Endothelial cell (in vitro differentiated cells): ENCODE results near the gene SOX18. TPM values are rescaled to one million over a fixed set of nuclear protein-coding genes. Genes with fewer than 3 reads are reported as not detected.
A peak's percentile ranks its signal among the peaks of the same experiment; 100 is the strongest.

Experiments
- DNase-seq: peaks from one replicate; pipeline ENCODE4 v3.0.0; 2021; ENCODE audit warnings: low spot score
- H3K27ac Mint-ChIP-seq: one replicate; pipeline ENCODE4 v1.8.0; 2021; ENCODE audit warnings: mixed read lengths, inconsistent platforms; ENCODE audit not compliant: unreplicated experiment
- H3K27me3 Mint-ChIP-seq: one replicate; pipeline ENCODE4 v1.8.0; 2021; ENCODE audit warnings: mild to moderate bottlenecking, moderate library complexity, mixed read lengths, inconsistent platforms; ENCODE audit not compliant: unreplicated experiment
- H3K36me3 Mint-ChIP-seq: one replicate; pipeline ENCODE4 v1.8.0; 2021; ENCODE audit warnings: mild to moderate bottlenecking, low read depth, mixed read lengths, inconsistent platforms; ENCODE audit not compliant: unreplicated experiment
- H3K4me1 Mint-ChIP-seq: one replicate; pipeline ENCODE4 v1.8.0; 2021; ENCODE audit warnings: mild to moderate bottlenecking, mixed read lengths, inconsistent platforms; ENCODE audit not compliant: unreplicated experiment
- H3K4me3 Mint-ChIP-seq: one replicate; pipeline ENCODE4 v1.8.0; 2021; ENCODE audit warnings: mild to moderate bottlenecking, mixed read lengths, inconsistent platforms; ENCODE audit not compliant: unreplicated experiment
- H3K9me3 Mint-ChIP-seq: one replicate; pipeline ENCODE4 v1.8.0; 2021; ENCODE audit warnings: mixed read lengths, inconsistent platforms; ENCODE audit not compliant: unreplicated experiment
- long read RNA-seq: library from polyadenylated mRNA; unstranded; transcript quantifications from one replicate; pipeline ENCODE4 v2.0.0, GENCODE V29; 2020; ENCODE audit not compliant: unreplicated experiment
- total RNA-seq: library from RNA; stranded (reverse); fragmentation: NEBNext Ultra II Directional; extraction: Animal tissue kit (Norgen Biotek cat#: 25700); gene quantifications from one replicate; pipeline ENCODE4 v1.2.1, GENCODE V29; 2021; ENCODE audit not compliant: unreplicated experiment
- TF ChIP-seq, protein P1 (sequence below): fragments of 200-600 bp; sonication (generic); IDR thresholded peaks from one replicate; pipeline ENCODE4 v1.5.0; 2021; ENCODE audit warnings: antibody characterized with exemption; ENCODE audit not compliant: unreplicated experiment

The SOX18 gene
- 149 TPM for total RNA-seq
- long read RNA-seq, transcript SOX18-201 (2 exons, 1,864 nt) = major isoform, 8 of 10 reads
- long read RNA-seq, partial matches to known transcripts = 0 of 10 reads
- long read RNA-seq, other reads (novel, unspliced or antisense) = 2 of 10 reads

DNA sequence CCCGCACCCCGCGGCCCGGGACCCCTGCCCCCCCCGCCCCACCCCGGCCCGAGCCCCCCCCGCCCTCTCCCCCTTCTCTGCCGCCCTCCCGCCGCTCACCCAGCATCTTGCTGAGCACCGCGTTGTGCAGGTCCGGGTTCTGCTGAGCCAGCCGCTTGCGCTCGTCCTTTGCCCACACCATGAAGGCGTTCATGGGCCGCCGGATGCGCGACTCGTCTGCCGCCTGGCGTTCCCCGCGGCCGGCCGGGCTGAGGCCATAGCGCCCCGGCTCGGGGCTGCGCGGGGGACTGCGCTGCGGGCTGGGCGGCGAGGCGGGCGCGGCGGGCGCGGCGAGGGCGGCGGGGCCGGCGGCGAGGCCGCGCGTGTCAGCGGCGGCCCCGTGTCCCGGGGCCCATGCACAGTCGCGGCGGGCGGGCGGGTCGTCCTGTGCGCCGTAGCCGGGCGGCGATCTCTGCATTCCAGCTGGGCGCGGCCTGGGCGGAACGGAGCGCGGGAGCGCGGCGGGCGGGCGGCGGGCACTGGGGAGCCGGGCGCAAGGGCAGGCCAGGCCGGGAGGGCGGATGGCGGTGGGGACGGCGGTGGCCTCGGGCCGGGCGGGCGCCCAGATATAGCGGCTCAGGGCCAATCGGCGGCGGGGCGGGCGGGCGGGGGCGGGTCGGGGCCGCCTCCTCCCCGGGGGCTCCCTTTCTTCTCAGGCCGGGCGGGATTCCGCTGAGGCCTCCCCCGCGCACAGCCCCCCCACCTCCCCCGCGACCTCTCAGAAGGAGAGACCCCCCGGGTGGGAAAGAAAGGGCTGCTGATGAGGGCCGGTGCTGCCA, at the start of gene SOX18:
TSS of gene SOX18 (minus strand) at position 580 of the 818 bp plus-strand sequence. CDS start at position 457, 123 bp downstream.
- Mint-ChIP-seq H3K4me1 (peaks cover 52% of the 10 kb centered on the region), H3K27ac (no peak within 1 kb of the TSS), H3K36me3 (peaks cover 21% of the 10 kb centered on the region), H3K27me3 (peaks cover 12% of the 10 kb centered on the region), H3K4me3 (peak within 1 kb of the TSS; percentile 90), H3K9me3 (no peaks in the 10 kb centered on the region)
- TF ChIP-seq, protein P1, sequence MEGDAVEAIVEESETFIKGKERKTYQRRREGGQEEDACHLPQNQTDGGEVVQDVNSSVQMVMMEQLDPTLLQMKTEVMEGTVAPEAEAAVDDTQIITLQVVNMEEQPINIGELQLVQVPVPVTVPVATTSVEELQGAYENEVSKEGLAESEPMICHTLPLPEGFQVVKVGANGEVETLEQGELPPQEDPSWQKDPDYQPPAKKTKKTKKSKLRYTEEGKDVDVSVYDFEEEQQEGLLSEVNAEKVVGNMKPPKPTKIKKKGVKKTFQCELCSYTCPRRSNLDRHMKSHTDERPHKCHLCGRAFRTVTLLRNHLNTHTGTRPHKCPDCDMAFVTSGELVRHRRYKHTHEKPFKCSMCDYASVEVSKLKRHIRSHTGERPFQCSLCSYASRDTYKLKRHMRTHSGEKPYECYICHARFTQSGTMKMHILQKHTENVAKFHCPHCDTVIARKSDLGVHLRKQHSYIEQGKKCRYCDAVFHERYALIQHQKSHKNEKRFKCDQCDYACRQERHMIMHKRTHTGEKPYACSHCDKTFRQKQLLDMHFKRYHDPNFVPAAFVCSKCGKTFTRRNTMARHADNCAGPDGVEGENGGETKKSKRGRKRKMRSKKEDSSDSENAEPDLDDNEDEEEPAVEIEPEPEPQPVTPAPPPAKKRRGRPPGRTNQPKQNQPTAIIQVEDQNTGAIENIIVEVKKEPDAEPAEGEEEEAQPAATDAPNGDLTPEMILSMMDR = no peak
- DNase-seq = peak; percentile 73

GRCh38 chr20:64098471-64099013, 49.1 kb upstream of the SOX18 start:
- no peak for DNase-seq
- Mint-ChIP-seq H3K9me3 (peaks cover 5% of the 10 kb centered on the region), H3K4me3 (no peak overlapping the region), H3K27ac (no peak overlapping the region), H3K4me1 (peaks cover 3% of the 10 kb centered on the region), H3K36me3 (peaks cover 9% of the 10 kb centered on the region), H3K27me3 (peaks cover 11% of the 10 kb centered on the region)
- TF ChIP-seq, protein P1 = no peak

GRCh38 chr20:64096535-64096934, 47.1 kb upstream of the SOX18 start:
- H3K27me3 Mint-ChIP-seq = peaks cover 16% of the 10 kb centered on the region
- peaks cover 5% of the 10 kb centered on the region for H3K9me3 Mint-ChIP-seq
- H3K27ac Mint-ChIP-seq = no peak overlapping the region
- peaks cover 9% of the 10 kb centered on the region for H3K36me3 Mint-ChIP-seq
- DNase-seq = no peak
- H3K4me1 Mint-ChIP-seq = peaks cover 3% of the 10 kb centered on the region
- TF ChIP-seq, protein P1 = no peak
- H3K4me3 Mint-ChIP-seq = peak overlapping the region; percentile 78

- peaks cover 5% of the 10 kb centered on the region for H3K9me3 Mint-ChIP-seq
- DNase-seq = no peak
- H3K27me3 Mint-ChIP-seq = peaks cover 13% of the 10 kb centered on the region
- TF ChIP-seq, protein P1 = no peak
- peaks cover 3% of the 10 kb centered on the region for H3K4me1 Mint-ChIP-seq
- no peak overlapping the region for H3K27ac Mint-ChIP-seq
- peaks cover 9% of the 10 kb centered on the region for H3K36me3 Mint-ChIP-seq
- H3K4me3 Mint-ChIP-seq = no peak overlapping the region
These were observed 46.5 kb upstream of the SOX18 start for GRCh38 chr20:64095927-64096326.

DNA sequence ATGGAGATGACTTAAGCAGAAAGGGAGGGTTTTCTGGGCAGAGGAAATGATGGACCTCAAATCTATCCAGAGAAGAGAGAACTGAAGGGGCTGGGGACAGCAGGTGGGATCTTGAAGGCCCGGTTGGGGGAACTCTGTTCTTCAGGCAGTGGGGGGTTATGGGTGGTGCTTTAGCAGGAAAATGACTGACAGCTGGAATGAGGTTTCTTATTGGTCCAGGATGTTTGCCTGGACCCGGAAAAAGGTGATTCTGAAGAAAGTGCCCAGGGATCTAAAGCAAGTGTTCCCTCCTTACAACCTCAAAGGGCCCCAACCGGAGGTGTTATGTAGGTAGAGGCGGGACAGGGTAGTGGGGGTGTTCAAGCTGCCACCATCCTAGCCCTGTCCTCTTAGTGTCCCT, 46.0 kb upstream of the SOX18 start:
- peaks cover 5% of the 10 kb centered on the region for H3K9me3 Mint-ChIP-seq

More for the DNA sequence above, 46.0 kb upstream of the SOX18 start:
- no peak for DNase-seq
- Mint-ChIP-seq H3K36me3 (peaks cover 9% of the 10 kb centered on the region), H3K4me3 (no peak overlapping the region), H3K27me3 (peaks cover 13% of the 10 kb centered on the region), H3K4me1 (peaks cover 3% of the 10 kb centered on the region), H3K27ac (no peak overlapping the region)
- TF ChIP-seq, protein P1 = no peak
